Peyer's patch (tissue), 4 donors: Measurements from ENCODE around the gene ADAMTS18. TPM values are rescaled to one million over a fixed set of nuclear protein-coding genes. Genes with fewer than 3 reads are reported as not detected.

ENCODE experiments used
- DNase-seq, 3 donors: peaks; one replicate each; pipeline ENCODE4 v3.0.0-alpha.2; 2017 to 2019
- H3K27ac ChIP-seq, 4 donors: fragments of 200-600 bp; sonication (generic); one replicate each; pipeline ENCODE4 v1.5.1; 2016 to 2019
- H3K27me3 ChIP-seq, 2 donors: fragments of 200-600 bp; sonication (generic); one replicate each; pipeline ENCODE4 v1.5.1; 2019
- H3K36me3 ChIP-seq, 3 donors: fragments of 200-600 bp; sonication (generic); one replicate each; pipeline ENCODE4 v1.5.1; 2016 to 2019
- H3K4me1 ChIP-seq, 4 donors: fragments of 200-600 bp; sonication (generic); one replicate each; pipeline ENCODE4 v1.5.1; 2016 to 2019
- H3K4me3 ChIP-seq, 4 donors: fragments of 200-600 bp; sonication (generic); 1 replicate in 3 of 4; 2 replicates in 1 of 4; pipeline ENCODE4 v1.5.1; 2016 to 2019; ENCODE audit warnings: mild to moderate bottlenecking in 1 of 4
- H3K9me3 ChIP-seq, 4 donors: fragments of 200-600 bp; sonication (generic); one replicate each; pipeline ENCODE4 v1.5.1; 2016 to 2019; ENCODE audit warnings: mild to moderate bottlenecking in 1 of 4
- POLR2A ChIP-seq, 2 donors: fragments of 450-650 bp; IDR thresholded peaks; one replicate each; pipeline ENCODE4 v1.5.1; 2017; ENCODE audit warnings: antibody characterized with exemption in 2 of 2, mild to moderate bottlenecking in 2 of 2, moderate library complexity in 2 of 2
- total RNA-seq, 4 donors: library from RNA; depleted of rRNA; stranded (reverse); fragments of >200 nt; gene quantifications; one replicate each; pipeline ENCODE4 v1.1.0, GENCODE V29; 2016
- TF ChIP-seq, protein P1 (sequence below), 6 experiments: fragments of 450-650 bp in 4 of 6; fragments of 200-600 bp in 2 of 6; sonication (generic) in 1 of 6; IDR thresholded peaks; one replicate each; pipeline ENCODE4 v1.5.1; 2017 to 2019; ENCODE audit warnings: antibody characterized with exemption in 6 of 6, mild to moderate bottlenecking in 3 of 6, moderate library complexity in 1 of 6

The ADAMTS18 gene
- total RNA-seq, 4 donors from 2014 or later: 0.27 to 2.5 TPM; not detected in 2

DNA sequence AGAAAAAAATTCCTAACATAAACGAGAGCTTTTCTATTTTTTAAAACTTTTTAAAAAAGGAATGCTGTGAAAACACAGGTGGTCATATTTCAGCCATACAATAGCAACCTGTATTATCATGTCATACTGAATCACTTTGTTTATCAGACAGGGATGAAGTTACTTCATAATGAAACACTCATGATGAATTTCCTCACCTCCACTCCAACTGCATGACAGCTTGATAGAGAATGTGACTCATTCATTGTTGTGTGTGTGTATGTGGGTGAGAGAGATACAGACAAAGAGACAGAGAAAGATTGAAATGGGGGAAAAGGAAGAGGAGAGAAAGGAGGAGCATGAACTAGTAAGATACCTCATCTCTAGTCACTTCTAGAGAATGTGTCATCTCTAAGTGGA is 126.7 kb downstream of the ADAMTS18 start:
- no peak for DNase-seq
- Histone ChIP-seq H3K4me3 (no peak overlapping the region), H3K27ac (no peak overlapping the region)

DNA sequence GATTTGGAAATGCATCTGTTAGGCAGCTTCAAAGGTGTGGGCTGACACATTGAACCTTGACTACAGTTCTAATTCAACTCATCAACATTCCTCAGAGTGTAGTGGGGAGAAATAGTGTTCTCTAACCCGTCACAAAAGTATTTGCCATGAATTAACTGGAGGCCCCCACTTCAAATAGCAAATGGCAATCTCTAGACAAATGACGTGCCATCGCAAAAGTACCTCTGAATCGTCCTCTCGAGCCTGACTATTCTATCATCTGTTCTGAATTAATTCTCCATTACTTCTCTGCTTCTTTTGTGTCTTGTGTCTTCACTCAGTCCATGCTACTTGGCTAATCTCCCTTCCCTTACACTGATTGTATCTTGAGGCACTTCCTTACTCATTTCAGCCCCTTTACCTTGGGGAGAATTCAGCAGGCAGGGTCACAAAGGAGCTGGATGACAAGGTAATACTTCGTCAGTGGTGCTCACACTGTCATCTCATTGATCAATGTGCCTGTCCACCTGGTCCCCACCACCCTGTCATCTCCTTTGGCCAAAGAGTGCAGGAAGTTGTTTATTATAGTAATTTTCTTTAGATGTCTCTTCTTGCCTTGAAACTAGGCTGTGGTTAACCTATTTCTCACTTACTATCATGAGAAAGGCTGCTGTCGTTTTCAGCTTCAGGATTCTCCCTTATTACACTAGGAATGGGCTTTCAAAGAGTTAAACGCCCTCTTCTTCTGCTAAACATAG is 127.2 kb downstream of the ADAMTS18 start:
- no peaks in the 10 kb centered on the region for H3K27me3 ChIP-seq
- no peaks in the 10 kb centered on the region for H3K9me3 ChIP-seq
- DNase-seq: no peak
- no peaks in the 10 kb centered on the region for H3K36me3 ChIP-seq
- no peak overlapping the region for H3K4me3 ChIP-seq
- no peak for TF ChIP-seq POLR2A (IDR thresholded peaks at IDR 0.05)
- TF ChIP-seq, protein P1, sequence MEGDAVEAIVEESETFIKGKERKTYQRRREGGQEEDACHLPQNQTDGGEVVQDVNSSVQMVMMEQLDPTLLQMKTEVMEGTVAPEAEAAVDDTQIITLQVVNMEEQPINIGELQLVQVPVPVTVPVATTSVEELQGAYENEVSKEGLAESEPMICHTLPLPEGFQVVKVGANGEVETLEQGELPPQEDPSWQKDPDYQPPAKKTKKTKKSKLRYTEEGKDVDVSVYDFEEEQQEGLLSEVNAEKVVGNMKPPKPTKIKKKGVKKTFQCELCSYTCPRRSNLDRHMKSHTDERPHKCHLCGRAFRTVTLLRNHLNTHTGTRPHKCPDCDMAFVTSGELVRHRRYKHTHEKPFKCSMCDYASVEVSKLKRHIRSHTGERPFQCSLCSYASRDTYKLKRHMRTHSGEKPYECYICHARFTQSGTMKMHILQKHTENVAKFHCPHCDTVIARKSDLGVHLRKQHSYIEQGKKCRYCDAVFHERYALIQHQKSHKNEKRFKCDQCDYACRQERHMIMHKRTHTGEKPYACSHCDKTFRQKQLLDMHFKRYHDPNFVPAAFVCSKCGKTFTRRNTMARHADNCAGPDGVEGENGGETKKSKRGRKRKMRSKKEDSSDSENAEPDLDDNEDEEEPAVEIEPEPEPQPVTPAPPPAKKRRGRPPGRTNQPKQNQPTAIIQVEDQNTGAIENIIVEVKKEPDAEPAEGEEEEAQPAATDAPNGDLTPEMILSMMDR (IDR thresholded peaks at IDR 0.05): no peak
- no peaks in the 10 kb centered on the region for H3K4me1 ChIP-seq
- no peak overlapping the region for H3K27ac ChIP-seq

More for the DNA sequence above, 126.7 kb downstream of the ADAMTS18 start:
- Histone ChIP-seq H3K4me1 (no peaks in the 10 kb centered on the region), H3K36me3 (no peaks in the 10 kb centered on the region), H3K9me3 (no peaks in the 10 kb centered on the region), H3K27me3 (no peaks in the 10 kb centered on the region)
- TF ChIP-seq POLR2A (IDR thresholded peaks at IDR 0.05): no peak
- TF ChIP-seq, protein P1 (IDR thresholded peaks at IDR 0.05): no peak

DNA sequence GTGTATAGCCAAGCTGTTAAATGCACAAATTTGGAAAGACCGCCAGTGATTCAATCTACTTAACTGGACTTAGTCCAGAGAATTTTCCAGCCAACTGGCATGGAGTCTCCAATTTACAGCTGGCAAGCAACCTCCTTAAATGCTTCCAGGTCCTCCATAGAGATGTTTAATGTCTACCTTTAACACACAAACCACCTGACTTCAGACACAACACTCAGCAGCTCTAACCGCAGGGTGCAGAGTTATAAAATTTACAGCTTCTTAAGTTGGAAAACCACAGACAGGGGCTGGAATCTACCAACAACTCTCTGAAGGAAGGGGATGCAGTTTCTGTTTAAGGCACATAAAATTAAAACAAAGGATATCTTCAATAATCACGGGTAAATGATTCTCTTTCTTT is 128.8 kb downstream of the ADAMTS18 start:
- no peaks in the 10 kb centered on the region for H3K36me3 ChIP-seq
- H3K4me1 ChIP-seq: no peaks in the 10 kb centered on the region
- no peak for DNase-seq
- no peak overlapping the region for H3K4me3 ChIP-seq
- no peak for TF ChIP-seq POLR2A (IDR thresholded peaks at IDR 0.05)
- TF ChIP-seq, protein P1 (IDR thresholded peaks at IDR 0.05): no peak
- no peaks in the 10 kb centered on the region for H3K27me3 ChIP-seq
- H3K9me3 ChIP-seq: no peaks in the 10 kb centered on the region
- no peak overlapping the region for H3K27ac ChIP-seq

DNA sequence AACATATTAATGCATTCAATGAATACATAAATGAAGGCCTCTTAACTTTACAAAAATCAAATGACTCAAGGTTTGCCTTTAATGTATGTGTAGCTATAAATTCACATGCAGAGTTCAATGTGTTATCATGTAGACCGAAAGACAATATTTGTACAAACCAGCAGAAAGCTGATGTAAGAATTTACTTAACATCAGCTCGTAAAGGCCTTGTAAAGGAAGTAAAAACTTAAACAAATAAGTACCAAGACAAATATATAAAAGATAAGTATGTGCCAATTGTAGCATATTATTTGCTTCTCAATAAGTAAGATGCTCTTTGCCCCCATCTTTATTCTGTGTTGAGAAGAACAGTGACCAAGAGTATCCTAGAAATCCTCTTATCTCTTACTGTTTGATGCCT is 130.0 kb downstream of the ADAMTS18 start:
- TF ChIP-seq, protein P1 (IDR thresholded peaks at IDR 0.05): no peak
- TF ChIP-seq POLR2A (IDR thresholded peaks at IDR 0.05): no peak
- Histone ChIP-seq H3K27ac (no peak overlapping the region), H3K27me3 (no peaks in the 10 kb centered on the region), H3K36me3 (no peaks in the 10 kb centered on the region), H3K9me3 (no peaks in the 10 kb centered on the region), H3K4me1 (no peaks in the 10 kb centered on the region), H3K4me3 (no peak overlapping the region)
- no peak for DNase-seq

DNA sequence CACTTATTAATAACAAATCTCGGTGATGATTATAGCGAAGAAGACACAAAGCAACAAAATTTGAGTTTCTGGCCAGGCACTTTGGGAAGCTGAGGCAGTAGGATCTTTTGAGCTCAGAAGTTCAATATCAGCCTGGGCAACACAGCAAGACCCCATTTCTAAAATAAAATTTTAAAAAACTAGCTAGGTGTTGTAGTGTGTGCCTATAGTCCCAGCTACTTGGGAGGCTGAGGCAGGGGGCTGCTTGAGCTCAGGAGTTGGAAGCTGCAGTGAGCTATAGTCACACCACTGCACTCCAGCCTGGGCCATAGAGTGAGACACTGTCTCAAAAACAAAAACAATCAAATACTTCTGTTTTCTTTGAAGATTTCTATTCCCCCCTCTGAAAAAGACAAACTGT is 130.7 kb downstream of the ADAMTS18 start:
- Histone ChIP-seq H3K4me3 (no peak overlapping the region), H3K36me3 (no peaks in the 10 kb centered on the region), H3K27ac (no peak overlapping the region), H3K27me3 (no peaks in the 10 kb centered on the region), H3K9me3 (no peaks in the 10 kb centered on the region), H3K4me1 (no peaks in the 10 kb centered on the region)
- TF ChIP-seq, protein P1 (IDR thresholded peaks at IDR 0.05): no peak
- no peak for TF ChIP-seq POLR2A (IDR thresholded peaks at IDR 0.05)
- DNase-seq: no peak
